HG03439 (cell line): ENCODE results near the gene LIF.

ENCODE experiments used
- ATAC-seq: cut with Tn5 transposase; IDR thresholded peaks from one replicate; pipeline ENCODE4 v1.9.1; 2021; ENCODE audit warnings: mild to moderate bottlenecking, moderate library complexity; ENCODE audit not compliant: unreplicated experiment

LIF gene

GRCh38 chr22:30265131-30265720 lies 18.7 kb upstream of the LIF start:
- no peak for ATAC-seq

GRCh38 chr22:30263883-30264282 lies 17.3 kb upstream of the LIF start:
- no peak for ATAC-seq

GRCh38 chr22:30262917-30263741 lies 16.6 kb upstream of the LIF start:
- no peak for ATAC-seq

GRCh38 chr22:30262112-30262511 lies 15.6 kb upstream of the LIF start:
- no peak for ATAC-seq

- no peak for ATAC-seq
Measured at GRCh38 chr22:30261134-30261533, 14.6 kb upstream of the LIF start.

GRCh38 chr22:30260682-30261081 lies 14.1 kb upstream of the LIF start:
- ATAC-seq: no peak

GRCh38 chr22:30260276-30260675 lies 13.7 kb upstream of the LIF start:
- no peak for ATAC-seq

- ATAC-seq: no peak
Measured at GRCh38 chr22:30254314-30254713, 7.8 kb upstream of the LIF start.

GRCh38 chr22:30253205-30253852 lies 6.8 kb upstream of the LIF start:
- no peak for ATAC-seq

GRCh38 chr22:30252411-30253204 lies 6.0 kb upstream of the LIF start:
- no peak for ATAC-seq

- ATAC-seq: no peak
Measured at GRCh38 chr22:30251711-30252110, 5.2 kb upstream of the LIF start.

- ATAC-seq: no peak
Measured at GRCh38 chr22:30250661-30251267, 4.2 kb upstream of the LIF start.

GRCh38 chr22:30250039-30250565 lies 3.5 kb upstream of the LIF start:
- ATAC-seq: no peak

- ATAC-seq: no peak
Measured at GRCh38 chr22:30249049-30250038, 2.8 kb upstream of the LIF start.

- ATAC-seq: no peak
Measured at GRCh38 chr22:30248484-30248883, 1.9 kb upstream of the LIF start.

GRCh38 chr22:30247974-30248373 lies 1.4 kb upstream of the LIF start:
- ATAC-seq: no peak

- no peak for ATAC-seq
Measured at GRCh38 chr22:30247561-30247960, 1.0 kb upstream of the LIF start.

GRCh38 chr22:30246814-30247376 lies 336 bp upstream of the LIF start:
- ATAC-seq: no peak
